Measurements from ENCODE around the gene FAM174C.

The FAM174C gene

DNA sequence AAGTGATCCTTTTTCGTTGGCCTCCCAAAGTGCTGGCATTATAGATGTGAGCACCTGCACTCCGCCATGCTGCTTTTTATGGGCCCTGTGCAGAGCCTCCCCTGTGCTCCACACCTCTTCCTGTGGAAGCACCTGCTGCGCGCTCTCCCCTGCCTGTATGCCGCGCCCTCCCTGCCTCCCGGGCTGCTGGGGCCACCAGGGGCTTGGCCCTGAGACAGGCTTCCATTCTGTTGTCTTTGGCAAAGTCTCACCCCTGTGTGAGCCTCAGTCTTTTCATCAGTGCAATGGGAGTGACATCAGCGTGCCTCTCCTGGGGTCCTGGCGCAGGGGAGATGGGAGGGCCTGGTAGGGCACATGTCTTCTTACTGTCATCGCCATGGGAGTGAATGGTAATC lies 1.3 kb downstream of the FAM174C start:
- Histone ChIP-seq H3K4me2 (ENCODE audit: low read depth, low read length, poor library complexity, severe bottlenecking) (peak overlapping the region; percentile 81), H3K4me3 (ENCODE audit: insufficient read depth, low read length, poor library complexity, severe bottlenecking) (peak overlapping the region; percentile 66), H3K27me3 (ENCODE audit: low read length) (no peaks in the 10 kb centered on the region), H3K9ac (ENCODE audit: low read length) (peak overlapping the region; percentile 96), H3K36me3 (ENCODE audit: low read length) (peaks cover 6% of the 10 kb centered on the region; the same call in 1 of the 2 replicates), H3K27ac (ENCODE audit: low read depth, low read length) (peak overlapping the region; percentile 84), H2AFZ (ENCODE audit: low read depth, low read length, severe bottlenecking) (no peak overlapping the region), H3F3A (ENCODE audit: insufficient read depth) (peaks cover 38% of the 10 kb centered on the region), H3K9me3 (ENCODE audit: insufficient read depth, low read length) (no peaks in the 10 kb centered on the region), H3K9me2 (replicated peaks; ENCODE audit: insufficient read depth, low read length) (no peaks in the 10 kb centered on the region), H4K20me1 (ENCODE audit: low read depth, low read length) (no peaks in the 10 kb centered on the region), H3K79me2 (ENCODE audit: insufficient read depth, low read length) (peaks cover 13% of the 10 kb centered on the region; the same call in 1 of the 2 replicates)
- TF ChIP-seq CTCF (IDR thresholded peaks at IDR 0.05; ENCODE audit: insufficient read depth, low read length, poor library complexity, severe bottlenecking) (no peak), EZH2phosphoT487 (conservative IDR thresholded peaks at IDR 0.05; ENCODE audit: low read length) (no peak)

DNA sequence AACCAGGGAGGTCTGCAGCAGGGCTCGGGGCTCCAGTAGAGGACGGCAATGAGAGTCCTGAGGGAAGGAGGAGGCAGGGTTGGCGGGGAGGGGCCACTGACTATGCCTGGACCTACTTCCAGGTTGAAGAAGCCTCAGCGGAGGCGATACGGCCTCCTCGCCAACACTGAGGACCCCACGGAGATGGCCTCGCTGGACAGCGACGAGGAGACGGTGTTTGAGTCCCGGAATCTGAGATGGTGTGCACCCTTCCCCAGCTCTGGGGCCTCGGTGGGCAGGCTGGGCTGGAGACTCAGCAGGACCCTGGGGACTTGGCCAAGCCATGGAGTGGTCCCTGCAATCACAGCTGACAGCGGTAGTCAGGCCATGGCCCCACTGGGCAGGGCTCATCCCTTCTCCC lies 1.7 kb downstream of the FAM174C start:
- Histone ChIP-seq H3K27ac (ENCODE audit: low read depth, low read length) (peak overlapping the region; percentile 84), H3K36me3 (ENCODE audit: low read length) (peaks cover 6% of the 10 kb centered on the region; the same call in 1 of the 2 replicates), H2AFZ (ENCODE audit: low read depth, low read length, severe bottlenecking) (no peak overlapping the region), H3F3A (ENCODE audit: insufficient read depth) (peaks cover 33% of the 10 kb centered on the region), H3K9me2 (replicated peaks; ENCODE audit: insufficient read depth, low read length) (no peaks in the 10 kb centered on the region), H3K27me3 (ENCODE audit: low read length) (no peaks in the 10 kb centered on the region), H4K20me1 (ENCODE audit: low read depth, low read length) (no peaks in the 10 kb centered on the region), H3K9ac (ENCODE audit: low read length) (peak overlapping the region; percentile 96), H3K4me3 (ENCODE audit: insufficient read depth, low read length, poor library complexity, severe bottlenecking) (peak overlapping the region; percentile 66), H3K4me2 (ENCODE audit: low read depth, low read length, poor library complexity, severe bottlenecking) (peak overlapping the region; percentile 81), H3K9me3 (ENCODE audit: insufficient read depth, low read length) (no peaks in the 10 kb centered on the region), H3K79me2 (ENCODE audit: insufficient read depth, low read length) (peaks cover 13% of the 10 kb centered on the region; the same call in 1 of the 2 replicates)
- no peak for TF ChIP-seq EZH2phosphoT487 (conservative IDR thresholded peaks at IDR 0.05; ENCODE audit: low read length)
- TF ChIP-seq CTCF (IDR thresholded peaks at IDR 0.05; ENCODE audit: insufficient read depth, low read length, poor library complexity, severe bottlenecking) = no peak

GRCh38 chr19:1278074-1278473 lies 2.7 kb downstream of the FAM174C start:
- H3K4me2 ChIP-seq (ENCODE audit: low read depth, low read length, poor library complexity, severe bottlenecking) = no peak overlapping the region
- peaks cover 23% of the 10 kb centered on the region for H3F3A ChIP-seq (ENCODE audit: insufficient read depth)
- H4K20me1 ChIP-seq (ENCODE audit: low read depth, low read length) = no peaks in the 10 kb centered on the region
- TF ChIP-seq CTCF (IDR thresholded peaks at IDR 0.05; ENCODE audit: insufficient read depth, low read length, poor library complexity, severe bottlenecking) (no peak), EZH2phosphoT487 (conservative IDR thresholded peaks at IDR 0.05; ENCODE audit: low read length) (no peak)
- no peak overlapping the region for H2AFZ ChIP-seq (ENCODE audit: low read depth, low read length, severe bottlenecking)
- no peak overlapping the region for H3K4me3 ChIP-seq (ENCODE audit: insufficient read depth, low read length, poor library complexity, severe bottlenecking)
- no peaks in the 10 kb centered on the region for H3K9me2 ChIP-seq (replicated peaks; ENCODE audit: insufficient read depth, low read length)
- H3K27ac ChIP-seq (ENCODE audit: low read depth, low read length) = no peak overlapping the region
- peaks cover 13% of the 10 kb centered on the region; the same call in 1 of the 2 replicates for H3K79me2 ChIP-seq (ENCODE audit: insufficient read depth, low read length)
- H3K9ac ChIP-seq (ENCODE audit: low read length) = no peak overlapping the region
- H3K9me3 ChIP-seq (ENCODE audit: insufficient read depth, low read length) = no peaks in the 10 kb centered on the region
- H3K27me3 ChIP-seq (ENCODE audit: low read length) = no peaks in the 10 kb centered on the region
- H3K36me3 ChIP-seq (ENCODE audit: low read length) = no peaks in the 10 kb centered on the region; the same call in 1 of the 2 replicates
